Esophagus squamous epithelium (tissue), 4 donors: ENCODE results near the gene TANC1.

ENCODE experiments used
- POLR2A ChIP-seq, 4 donors: fragments of 450-650 bp; IDR thresholded peaks; one replicate each; pipeline ENCODE4 v1.6.1; 2017; ENCODE audit warnings: antibody characterized with exemption in 4 of 4, mild to moderate bottlenecking in 4 of 4, moderate library complexity in 3 of 4
- TF ChIP-seq, protein P1 (sequence below), 6 experiments: fragments of 450-650 bp in 4 of 6; fragments of 200-600 bp in 2 of 6; sonication (generic) in 2 of 6; IDR thresholded peaks; one replicate each; pipeline ENCODE4 v1.5.1; 2016 to 2019; ENCODE audit warnings: antibody characterized with exemption in 6 of 6, mild to moderate bottlenecking in 4 of 6, moderate library complexity in 4 of 6

DNA sequence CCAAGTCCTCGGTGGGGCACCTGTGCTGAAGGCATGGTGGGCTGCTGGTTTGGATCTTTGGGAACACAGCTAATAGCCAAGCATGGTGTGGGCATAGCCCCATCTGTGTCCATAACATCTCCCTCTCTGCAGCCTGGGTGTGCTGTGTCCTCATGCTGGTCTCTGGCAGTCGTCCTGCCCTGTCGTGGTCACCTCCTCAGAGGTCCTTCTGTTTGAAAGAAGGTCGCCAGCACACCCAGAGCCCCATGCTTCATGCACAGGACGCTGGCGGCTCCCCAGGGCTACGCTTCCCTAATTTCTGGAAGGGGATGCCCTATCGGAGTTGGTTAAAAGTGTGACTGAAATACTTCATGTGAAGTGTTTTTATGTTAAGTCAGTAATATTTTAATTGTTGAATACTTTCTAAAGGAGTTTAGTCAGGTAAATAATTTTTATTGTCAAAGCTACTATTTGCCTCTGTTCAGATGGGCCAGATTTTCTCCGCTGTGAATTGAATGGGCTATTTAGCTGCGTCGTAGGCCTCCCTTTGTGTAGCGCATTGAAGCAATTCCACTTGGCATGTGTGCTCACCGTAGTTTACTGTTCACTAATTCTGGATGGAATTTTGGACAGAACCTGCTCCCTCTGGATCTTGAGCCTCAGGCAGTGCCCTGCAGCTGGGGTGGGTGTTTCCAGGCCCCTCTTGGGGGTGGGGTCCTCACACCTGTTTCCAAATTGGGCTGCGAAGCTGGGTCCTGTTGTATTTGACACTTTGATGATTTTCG is 236.1 kb downstream of the TANC1 start:
- TF ChIP-seq, protein P1, sequence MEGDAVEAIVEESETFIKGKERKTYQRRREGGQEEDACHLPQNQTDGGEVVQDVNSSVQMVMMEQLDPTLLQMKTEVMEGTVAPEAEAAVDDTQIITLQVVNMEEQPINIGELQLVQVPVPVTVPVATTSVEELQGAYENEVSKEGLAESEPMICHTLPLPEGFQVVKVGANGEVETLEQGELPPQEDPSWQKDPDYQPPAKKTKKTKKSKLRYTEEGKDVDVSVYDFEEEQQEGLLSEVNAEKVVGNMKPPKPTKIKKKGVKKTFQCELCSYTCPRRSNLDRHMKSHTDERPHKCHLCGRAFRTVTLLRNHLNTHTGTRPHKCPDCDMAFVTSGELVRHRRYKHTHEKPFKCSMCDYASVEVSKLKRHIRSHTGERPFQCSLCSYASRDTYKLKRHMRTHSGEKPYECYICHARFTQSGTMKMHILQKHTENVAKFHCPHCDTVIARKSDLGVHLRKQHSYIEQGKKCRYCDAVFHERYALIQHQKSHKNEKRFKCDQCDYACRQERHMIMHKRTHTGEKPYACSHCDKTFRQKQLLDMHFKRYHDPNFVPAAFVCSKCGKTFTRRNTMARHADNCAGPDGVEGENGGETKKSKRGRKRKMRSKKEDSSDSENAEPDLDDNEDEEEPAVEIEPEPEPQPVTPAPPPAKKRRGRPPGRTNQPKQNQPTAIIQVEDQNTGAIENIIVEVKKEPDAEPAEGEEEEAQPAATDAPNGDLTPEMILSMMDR (IDR thresholded peaks at IDR 0.05), result no peak
- no peak for TF ChIP-seq POLR2A (IDR thresholded peaks at IDR 0.05)
